HuH-7.5 (cell line): ENCODE results near the gene SUFU.
A peak's percentile ranks its signal among the peaks of the same experiment; 100 is the strongest.
"Not testable (repeated sequence)": the region's sequence is repeated elsewhere in the genome, so short reads cannot be mapped to it uniquely, and the experiment has no call there.

ENCODE experiments used
- DNase-seq: peaks from one replicate; pipeline ENCODE4 v3.0.0; 2011; ENCODE audit warnings: low spot score

The SUFU gene

GRCh38 chr10:102480396-102480795, 23.4 kb upstream of the SUFU start:
- DNase-seq: no peak

DNA sequence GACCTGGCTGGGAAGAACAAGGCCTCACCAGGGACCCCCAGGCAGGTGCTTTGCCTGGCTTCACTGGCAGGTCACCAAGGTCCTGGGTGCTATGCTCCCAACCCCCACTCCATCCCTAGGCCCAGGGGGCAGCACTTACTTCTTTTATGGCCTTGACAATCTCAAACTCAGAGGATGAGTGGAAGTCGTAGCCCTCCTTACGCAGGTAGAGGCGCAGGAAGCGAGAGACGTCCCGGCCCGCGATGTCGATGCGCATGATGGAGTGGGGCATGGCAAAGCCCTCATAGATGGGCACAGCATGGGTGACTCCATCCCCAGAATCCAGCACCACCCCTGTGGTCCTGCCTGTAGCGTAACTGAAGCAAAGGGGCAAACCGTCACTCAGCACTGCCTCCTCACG, 19.8 kb upstream of the SUFU start:
- DNase-seq: no peak

DNA sequence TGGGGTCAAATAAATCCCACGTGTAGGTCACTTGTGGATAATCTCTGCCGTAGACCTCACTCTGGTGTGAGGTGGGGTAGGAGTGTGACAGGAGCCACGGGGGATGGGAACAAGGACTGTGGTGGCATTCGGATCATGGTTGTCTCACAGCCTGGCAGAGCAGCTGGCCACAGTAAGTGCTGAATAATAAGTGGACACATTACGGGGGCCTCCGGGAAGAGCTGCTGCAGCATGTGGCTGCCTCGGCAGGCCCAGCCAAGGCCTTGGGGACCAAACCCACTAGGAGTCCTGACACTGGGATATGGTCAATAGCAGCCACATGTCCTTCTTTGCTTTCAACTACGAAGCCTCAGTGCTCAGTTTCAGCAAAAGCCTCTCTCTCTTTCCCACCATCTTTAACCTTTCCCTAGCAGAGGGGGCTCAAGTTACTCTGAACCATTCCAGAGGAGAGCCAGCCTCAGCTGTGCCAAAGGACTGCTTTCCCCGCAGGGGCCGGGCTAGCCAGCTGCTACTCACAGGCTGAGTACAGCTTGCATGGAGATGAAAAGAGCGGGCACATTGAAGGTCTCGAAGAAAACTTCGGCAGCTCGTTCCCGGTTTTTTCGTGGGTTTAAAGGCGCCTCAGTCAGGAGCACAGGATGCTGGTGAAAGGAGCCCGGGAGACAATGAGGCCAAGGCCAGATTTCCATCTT, 18.5 kb upstream of the SUFU start:
- DNase-seq: no peak

DNA sequence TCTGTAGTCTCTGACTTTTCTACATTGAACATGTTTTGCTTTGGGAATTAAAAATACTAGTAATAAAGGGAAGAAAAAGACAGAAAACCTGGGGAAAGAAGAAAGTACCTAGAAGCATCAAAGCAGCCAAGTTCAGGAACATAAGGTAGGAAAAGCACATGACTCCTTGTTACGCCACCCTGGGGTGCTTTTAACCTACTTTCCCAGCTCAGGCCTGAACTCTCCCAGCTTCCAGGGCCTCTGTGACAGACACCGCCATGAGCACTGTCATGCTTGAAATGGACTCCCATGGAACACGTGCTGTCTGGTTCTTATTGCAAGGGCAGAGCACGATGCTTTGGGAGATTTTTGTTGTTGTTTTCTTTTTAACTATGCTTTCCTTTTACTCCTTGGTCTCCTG, 12.6 kb upstream of the SUFU start:
- no peak for DNase-seq

GRCh38 chr10:102492344-102492939, 11.3 kb upstream of the SUFU start:
- DNase-seq: no peak

DNA sequence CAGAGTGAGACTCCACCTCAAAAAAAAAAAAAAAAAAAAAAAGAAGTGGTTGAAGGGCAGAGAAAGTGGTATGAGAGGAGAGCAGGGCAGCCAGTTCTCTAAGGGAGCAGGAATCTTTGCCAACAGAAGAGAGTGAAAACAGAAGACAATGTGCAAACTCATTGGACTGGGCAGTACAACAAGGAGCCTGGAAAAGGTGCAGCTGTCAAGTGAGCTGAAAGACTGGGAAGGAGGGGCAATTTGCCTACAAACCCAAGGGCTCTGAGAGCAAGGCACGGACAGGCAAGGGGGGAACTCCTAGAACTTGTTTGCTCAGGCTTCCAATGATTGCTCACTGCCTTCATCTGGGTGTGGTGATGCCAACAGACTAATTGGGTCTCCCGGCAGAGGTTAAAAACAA, 10.8 kb upstream of the SUFU start:
- no peak for DNase-seq

DNA sequence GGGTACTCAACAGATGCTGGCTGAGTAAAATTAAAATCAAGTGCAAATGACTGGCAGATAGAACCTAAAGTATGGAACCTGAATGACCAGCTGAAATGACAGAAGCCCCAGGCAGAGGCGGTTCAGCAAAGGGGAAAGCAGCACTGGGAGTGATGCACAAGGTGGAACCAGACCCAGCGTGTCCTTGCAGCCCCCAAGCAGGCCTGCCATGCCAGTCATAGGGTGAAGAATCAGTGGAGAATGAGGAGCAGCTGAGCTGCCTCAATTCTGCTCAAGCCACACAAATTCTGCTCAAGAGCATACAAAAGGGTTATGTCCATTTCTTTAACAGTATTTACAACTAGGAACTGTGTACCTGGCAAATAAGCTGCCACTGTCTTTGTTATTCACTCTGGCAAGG, 10.0 kb upstream of the SUFU start:
- DNase-seq: no peak

- no peak for DNase-seq
Measured at GRCh38 chr10:102497545-102497944, 6.2 kb upstream of the SUFU start.

GRCh38 chr10:102499356-102499755, 4.4 kb upstream of the SUFU start:
- DNase-seq: no peak

DNA sequence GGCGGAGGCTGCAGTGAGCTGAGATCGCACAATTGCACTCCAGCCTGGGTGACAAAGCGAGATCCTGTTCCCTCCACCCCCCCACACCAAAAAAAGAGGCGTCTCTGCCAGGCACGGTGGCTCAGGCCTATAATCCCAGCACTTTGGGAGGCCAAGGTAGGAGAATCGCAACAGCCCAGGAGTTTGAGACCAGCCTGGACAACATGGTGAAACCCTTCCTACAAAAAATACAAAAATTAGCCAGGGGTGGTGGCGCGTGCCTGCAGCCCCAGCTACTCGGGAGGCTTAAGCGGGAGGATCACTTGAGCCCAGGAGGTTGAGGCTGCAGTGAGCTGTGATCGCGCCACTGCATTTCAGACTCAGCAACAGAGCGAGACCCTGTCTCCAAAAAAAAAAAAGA, 3.1 kb upstream of the SUFU start:
- DNase-seq: not testable (repeated sequence)

DNA sequence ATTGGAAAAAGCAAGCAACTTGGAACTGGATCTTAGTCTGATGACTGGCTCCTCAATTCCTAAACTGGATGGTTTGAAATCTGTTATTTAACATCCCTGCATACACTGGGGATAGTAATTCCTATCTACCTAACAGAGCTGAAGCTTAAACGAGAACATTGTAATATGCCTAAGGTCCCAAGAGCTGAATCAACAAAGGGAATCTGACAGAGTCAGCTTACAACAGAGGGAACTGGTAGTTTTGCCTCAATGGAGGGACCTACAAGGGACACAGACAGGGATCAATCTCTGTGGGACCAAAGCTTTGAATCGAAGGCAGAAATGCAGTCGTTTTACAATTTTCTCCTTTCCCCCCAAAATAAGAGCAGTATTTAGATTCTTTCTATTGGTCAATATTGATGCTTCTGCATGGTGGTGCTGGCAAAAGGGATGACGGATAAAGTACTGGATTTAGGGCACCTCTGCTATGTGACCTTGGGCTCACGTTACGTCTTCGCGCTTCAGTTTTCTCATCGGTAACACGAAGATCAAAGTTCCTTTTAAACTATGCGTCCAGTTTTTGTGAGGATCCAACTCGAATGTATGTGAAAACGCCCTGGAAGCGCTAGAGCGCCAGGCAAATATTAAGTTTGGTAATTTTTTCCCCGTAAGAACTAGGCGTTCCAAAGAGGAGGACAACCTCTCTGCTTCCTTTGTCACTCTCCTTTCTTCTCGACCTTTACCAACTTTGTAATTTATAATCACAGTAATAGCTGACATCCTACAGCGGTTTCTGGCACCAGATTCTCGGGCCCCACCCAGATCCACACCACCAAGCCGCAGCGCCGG, 2.4 kb upstream of the SUFU start:
- DNase-seq: no peak

GRCh38 chr10:102502029-102502336, 1.8 kb upstream of the SUFU start:
- DNase-seq: peak; percentile 96

DNA sequence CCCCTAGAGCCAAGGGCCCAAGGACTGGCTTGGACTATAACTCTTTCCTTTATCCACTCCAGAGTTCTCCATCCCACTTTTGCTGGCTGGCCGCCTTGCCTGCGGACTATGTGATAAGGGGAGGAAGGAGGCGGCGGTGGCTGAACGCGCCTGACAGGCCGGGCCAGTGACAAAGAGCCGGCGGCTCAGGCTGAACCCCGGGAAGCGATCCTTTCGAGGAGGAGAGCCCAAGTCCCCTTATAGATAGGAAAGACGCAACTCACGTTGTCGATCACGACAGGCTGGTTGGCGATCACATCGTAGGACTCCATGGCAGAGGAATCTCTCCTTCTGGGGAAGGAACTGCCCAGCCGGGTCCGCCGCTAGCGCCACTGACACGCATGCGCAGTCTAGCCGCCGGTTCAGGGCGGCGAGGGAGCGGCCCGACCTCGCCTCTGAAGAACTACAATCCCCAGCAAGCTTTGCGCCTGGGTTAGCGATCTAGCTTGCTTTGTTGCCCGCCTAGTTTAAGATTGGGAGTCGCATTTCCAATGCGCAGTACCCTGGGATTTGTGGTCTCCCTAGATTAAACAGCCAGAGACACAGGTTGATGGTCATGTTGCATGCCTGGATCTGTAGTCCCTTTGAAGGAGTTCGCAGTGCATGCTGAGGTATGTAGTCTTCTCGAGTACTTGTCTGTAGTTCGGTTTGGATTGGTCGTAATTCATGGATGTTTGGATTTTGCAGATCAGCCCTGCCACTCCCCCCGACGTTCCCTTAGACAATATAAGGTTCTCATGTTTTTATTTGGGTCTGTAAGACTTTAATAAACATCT, 1.2 kb upstream of the SUFU start, which contains the start of gene ACTR1A:
Gene ACTR1A, minus strand, starts transcription at position 376 of the 815 bp plus-strand sequence. Its CDS starts 65 bp downstream, at position 311.
- peak; percentile 77 for DNase-seq

GRCh38 chr10:102504179-102504975, 605 bp downstream of the SUFU start:
- no peak for DNase-seq

DNA sequence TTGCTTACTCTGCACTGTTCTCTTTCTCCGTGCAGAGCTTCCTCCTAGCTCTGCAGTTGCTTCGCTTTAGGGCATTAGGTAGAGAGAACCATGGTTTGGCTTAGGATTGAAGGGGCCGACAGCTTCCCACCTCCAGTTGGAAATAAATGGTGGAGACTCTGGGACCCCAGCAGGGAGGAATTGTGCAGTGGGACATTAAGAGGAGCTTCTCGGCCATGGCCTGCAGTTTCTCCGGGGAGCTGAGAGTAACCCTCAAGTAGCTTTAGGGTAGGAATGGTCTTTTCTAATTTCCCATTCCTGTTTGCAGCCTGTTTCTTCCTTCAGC, 1.2 kb downstream of the SUFU start:
- DNase-seq: no peak

DNA sequence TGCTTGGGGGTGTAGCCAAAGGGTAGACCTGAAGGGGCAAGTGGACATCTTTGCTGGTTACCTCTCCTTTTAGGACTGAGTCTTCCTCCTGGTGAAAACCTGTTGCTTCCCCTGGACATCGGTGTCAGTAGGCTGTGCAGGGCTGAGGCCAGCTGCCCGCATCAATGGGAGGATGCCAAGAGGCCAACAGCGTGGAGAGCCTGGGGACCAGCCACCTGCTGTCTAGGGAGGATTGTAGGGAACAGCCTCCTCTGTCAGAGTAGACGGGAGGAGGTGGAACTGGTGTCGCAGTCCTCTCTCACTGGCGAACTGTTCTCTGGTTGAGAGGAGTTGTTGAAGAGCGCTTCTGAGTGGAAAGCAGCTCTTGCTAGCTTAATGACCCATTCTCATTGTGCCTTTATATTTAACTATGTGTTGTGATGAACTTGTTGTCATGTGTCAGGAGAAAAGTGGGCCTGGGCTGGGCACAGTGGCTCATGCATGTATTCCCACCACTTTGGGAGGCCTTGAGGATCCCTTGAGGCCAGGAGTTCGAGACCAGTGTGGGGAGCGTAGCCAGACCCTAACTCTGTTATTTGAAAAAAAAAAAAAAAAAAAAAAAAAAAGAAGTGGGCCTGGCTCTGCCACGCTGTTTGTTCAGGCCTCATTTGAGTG, 1.8 kb downstream of the SUFU start:
- DNase-seq: no peak

DNA sequence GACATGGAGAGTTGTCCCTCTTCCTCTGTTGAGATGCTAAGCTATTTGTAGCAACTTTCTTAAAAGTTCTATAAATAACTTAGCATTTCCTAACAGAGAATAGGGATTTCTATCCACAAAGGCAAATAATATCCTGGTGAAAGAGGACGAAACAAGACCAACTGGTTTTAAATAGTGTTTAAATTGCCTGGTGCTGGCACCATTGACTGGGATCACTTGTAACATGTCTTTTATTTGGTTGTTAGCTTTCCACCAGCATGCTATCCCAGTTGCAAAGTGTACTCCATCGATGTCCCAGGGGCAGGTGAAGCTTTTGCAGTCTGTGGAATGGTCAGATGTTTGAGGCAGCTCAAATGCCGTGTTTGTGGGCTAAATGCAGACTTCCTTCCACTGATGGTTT, 3.7 kb downstream of the SUFU start:
- DNase-seq: no peak

GRCh38 chr10:102508506-102508905, 4.7 kb downstream of the SUFU start:
- DNase-seq: no peak

DNA sequence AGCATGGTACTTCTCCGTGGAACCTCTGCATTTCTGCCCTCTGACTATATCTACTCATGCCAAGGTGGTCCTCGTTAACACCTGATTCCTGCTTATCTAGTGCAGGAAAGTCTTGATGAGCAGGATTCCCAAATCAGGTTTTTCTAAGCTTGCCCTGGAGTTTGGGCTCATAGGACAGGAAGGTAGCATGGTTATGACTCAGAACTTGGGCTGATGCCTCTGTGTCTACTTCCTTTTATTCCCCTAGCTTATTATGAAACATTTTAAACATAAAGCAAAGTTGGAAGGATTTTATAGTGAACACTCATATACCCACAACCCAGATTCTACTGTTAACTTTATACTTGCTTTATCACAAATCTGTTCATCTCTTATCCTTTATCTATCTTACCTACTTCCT, 5.6 kb downstream of the SUFU start:
- no peak for DNase-seq

DNA sequence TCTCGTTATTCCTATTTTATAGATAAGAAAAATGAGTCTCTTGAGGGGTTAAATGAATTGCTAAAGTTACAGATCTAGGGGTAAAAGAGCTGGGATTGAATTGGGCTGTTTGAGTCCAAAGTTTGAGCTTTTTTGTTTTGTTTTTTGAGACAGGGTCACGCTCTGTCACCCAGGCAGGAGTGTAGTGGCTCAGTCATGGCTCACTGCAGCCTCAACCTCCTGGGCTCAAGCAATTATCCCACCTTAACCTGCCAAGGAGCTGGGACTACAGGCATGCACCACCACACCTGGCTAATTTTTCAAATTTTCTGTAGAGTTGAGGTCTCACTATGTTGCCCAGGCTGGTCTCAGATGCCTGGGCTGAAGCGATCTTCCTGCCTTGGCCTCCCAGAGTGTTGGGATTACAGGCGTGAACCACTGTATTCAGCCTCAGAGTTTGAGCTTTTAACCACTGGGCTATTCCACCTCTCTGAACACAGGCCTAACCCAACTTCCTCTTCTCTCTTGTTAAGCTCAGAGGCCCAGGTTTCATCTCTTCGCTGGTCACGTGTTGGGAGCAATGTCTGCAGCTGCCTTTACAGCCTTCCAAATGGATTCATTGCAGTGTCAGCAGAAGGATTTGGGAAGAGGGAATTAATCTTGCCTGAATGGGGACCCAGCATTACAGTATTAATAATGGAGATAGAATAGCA, 8.0 kb downstream of the SUFU start:
- DNase-seq: no peak
